Cardiac septum (tissue), 1 donor: Measurements from ENCODE around the gene VEGFA. TPM values are rescaled to one million over a fixed set of nuclear protein-coding genes. Genes with fewer than 3 reads are reported as not detected.

ENCODE experiments used
- DNase-seq: peaks from one replicate; pipeline ENCODE4 v3.0.0-alpha.2; 2020; ENCODE audit warnings: low spot score
- intact Hi-C: fragments of 100-400 bp; cut with DNase I; formaldehyde crosslinking; loops from one replicate; pipeline ENCODE4 v1.14.0; 2022
- total RNA-seq: library from RNA; stranded (reverse); fragmentation: NEBNext Ultra II Directional; extraction: Animal tissue kit (Norgen Biotek cat#: 25700); gene quantifications from one replicate; pipeline ENCODE4 v1.2.1, GENCODE V29; 2021
- donor health status: DM: no; HTN: no; CAD: no.

Gene VEGFA
- total RNA-seq, 1 donor from 2014 or later: 233 TPM

- DNase-seq: no peak
- intact Hi-C loops: loop anchor here (10.0 kb wide), 1 partner anchor 445 kb away; the partner anchor contains the start of gene SLC29A1
Observed at GRCh38 chr6:43779852-43780236, 9.8 kb downstream of the VEGFA start.

GRCh38 chr6:43780293-43780692 is 10.3 kb downstream of the VEGFA start:
- intact Hi-C loops: no loop called here
- no peak for DNase-seq

GRCh38 chr6:43780941-43781928 is 11.2 kb downstream of the VEGFA start:
- intact Hi-C loops: no loop called here
- DNase-seq: no peak

GRCh38 chr6:43781941-43782704 is 12.1 kb downstream of the VEGFA start:
- intact Hi-C loops: no loop called here
- DNase-seq: no peak

- DNase-seq: no peak
- intact Hi-C loops: no loop called here
Observed at GRCh38 chr6:43782764-43783513, 12.9 kb downstream of the VEGFA start.

- intact Hi-C loops: no loop called here
- no peak for DNase-seq
Observed at GRCh38 chr6:43784049-43784855, 14.2 kb downstream of the VEGFA start.

- no peak for DNase-seq
- intact Hi-C loops: no loop called here
Observed at GRCh38 chr6:43785220-43785752, 15.3 kb downstream of the VEGFA start.

- DNase-seq: no peak
- intact Hi-C loops: no loop called here
Observed at GRCh38 chr6:43785904-43786303, 15.9 kb downstream of the VEGFA start.

GRCh38 chr6:43786664-43787329 is 16.8 kb downstream of the VEGFA start:
- no peak for DNase-seq
- intact Hi-C loops: no loop called here

- intact Hi-C loops: no loop called here
- no peak for DNase-seq
Observed at GRCh38 chr6:43788301-43788700, 18.3 kb downstream of the VEGFA start.

- DNase-seq: no peak
- intact Hi-C loops: no loop called here
Observed at GRCh38 chr6:43789447-43789846, 19.4 kb downstream of the VEGFA start.

GRCh38 chr6:43790031-43790430 is 20.0 kb downstream of the VEGFA start:
- no peak for DNase-seq
- intact Hi-C loops: no loop called here

- no peak for DNase-seq
- intact Hi-C loops: no loop called here
Observed at GRCh38 chr6:43791745-43792422, 21.9 kb downstream of the VEGFA start.

- DNase-seq: no peak
- intact Hi-C loops: no loop called here
Observed at GRCh38 chr6:43793154-43793874, 23.3 kb downstream of the VEGFA start.

GRCh38 chr6:43793875-43794242 is 23.8 kb downstream of the VEGFA start:
- intact Hi-C loops: no loop called here
- no peak for DNase-seq

- intact Hi-C loops: loop anchor here (5.0 kb wide), 1 partner anchor 197 kb away; no protein-coding TSS in a partner anchor
- no peak for DNase-seq
Observed at GRCh38 chr6:43795421-43795820, 25.4 kb downstream of the VEGFA start.

GRCh38 chr6:43796168-43796567 is 26.2 kb downstream of the VEGFA start:
- no peak for DNase-seq
- intact Hi-C loops: loop anchor here (5.0 kb wide), 1 partner anchor 196 kb away; no protein-coding TSS in a partner anchor
